Measurements from ENCODE around the gene CYB561D2.

The CYB561D2 gene

DNA sequence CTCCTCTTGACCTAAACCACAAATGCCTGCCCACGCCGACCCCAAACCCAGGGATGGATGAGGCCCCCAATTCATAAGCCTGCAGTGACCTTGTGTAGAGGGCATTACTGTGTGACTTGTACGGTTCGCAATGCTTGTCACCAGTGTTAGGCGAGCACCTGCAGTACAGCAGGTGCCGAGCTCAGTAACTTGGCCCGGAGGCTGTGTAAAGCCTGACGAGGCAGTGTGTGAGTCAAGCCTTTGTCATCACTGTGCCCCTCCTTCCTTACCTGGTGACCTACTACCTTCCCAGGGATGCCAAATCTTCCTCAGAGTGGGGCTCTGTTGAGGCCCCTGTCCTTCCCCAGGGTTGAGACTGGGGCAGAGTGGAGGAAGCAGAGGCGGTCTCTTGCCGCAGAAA, 45.8 kb downstream of the CYB561D2 start:
- no peak for DNase-seq
- Histone ChIP-seq H3K36me3 (replicated peaks) (no peaks in the 10 kb centered on the region), H3K27ac (no peak overlapping the region), H3K4me3 (ENCODE audit: low read depth, low read length) (no peak overlapping the region), H3K27me3 (replicated peaks) (no peaks in the 10 kb centered on the region)
- in situ Hi-C loops (cut with HindIII; ENCODE audit: low pct_ligation_motif_present, low sequenced_read_pairs), result no loop called here
- TF ChIP-seq CTCF (IDR thresholded peaks at IDR 0.05; ENCODE audit: low read depth, low read length, missing control alignments), result no peak

- no peak overlapping the region for H3K27ac ChIP-seq
- H3K36me3 ChIP-seq (replicated peaks), result no peaks in the 10 kb centered on the region
- TF ChIP-seq CTCF (IDR thresholded peaks at IDR 0.05; ENCODE audit: low read depth, low read length, missing control alignments), result no peak
- H3K27me3 ChIP-seq (replicated peaks), result no peaks in the 10 kb centered on the region
- in situ Hi-C loops (cut with HindIII; ENCODE audit: low pct_ligation_motif_present, low sequenced_read_pairs), result no loop called here
- H3K4me3 ChIP-seq (ENCODE audit: low read depth, low read length), result no peak overlapping the region
- DNase-seq, result no peak
Observed at GRCh38 chr3:50401978-50402595, 51.4 kb downstream of the CYB561D2 start.

Measured in brain microvascular endothelial cell (primary cell).